HepG2 (cell line): Measurements from ENCODE around the gene NDUFS6. TPM values are rescaled to one million over a fixed set of nuclear protein-coding genes. Genes with fewer than 3 reads are reported as not detected.

Experiments
- ATAC-seq: fragments of 200-7000 bp; cut with Tn5 transposase; 3 replicates; pipeline ENCODE4 v1.9.1; 2020; ENCODE audit warnings: mild to moderate bottlenecking, moderate library complexity
- BruUV-seq: library from RNA; stranded (reverse); fragments of 400-500 nt; replicated peaks from 2 replicates; lab custom pipeline; 2021; lab: Mats Ljungman, UMichigan
- CTCF ChIA-PET: fragments of 300-600 bp; formaldehyde crosslinking; extraction: SDS; loops from one replicate; lab custom pipeline; 2021; ENCODE audit warnings: low total read pairs, inconsistent platforms, low intra/inter-chr PET ratio; lab: Yijun Ruan, JAX
- POLR2A ChIA-PET: fragments of 350-600 bp; sonication (Branson Sonifier 250); formaldehyde crosslinking; loops from one replicate; lab custom pipeline; 2020; ENCODE audit warnings: antibody characterized with exemption, inconsistent platforms; lab: Yijun Ruan, JAX
- DNase-seq: peaks from one replicate; pipeline ENCODE4 v3.0.0-alpha.2; 2015; ENCODE audit warnings: low spot score
- FAIRE-seq: peaks from 3 replicates; lab custom pipeline; 2011; peaks lifted over from hg19 to GRCh38; lab: Jason Lieb, UNC
- H2AFZ ChIP-seq: one replicate; pipeline ENCODE4 v1.6.1; 2011; ENCODE audit warnings: low read length, inconsistent platforms
- H3K27ac ChIP-seq: fragments of 300-600 bp; 3 replicates; pipeline ENCODE4 v1.8.0; 2011; ENCODE audit warnings: mixed run types, mild to moderate bottlenecking, mixed read lengths, low read length, inconsistent platforms; ENCODE audit not compliant: insufficient read depth; ENCODE audit errors: extremely low read length
- H3K27me3 ChIP-seq, 2 experiments: fragments of 200-600 bp in 1 of 2; 2 replicates in 1 of 2; 3 replicates in 1 of 2; pipeline versions ENCODE4 v1.6.0 to v1.8.0; 2011; ENCODE audit warnings: low read length in 2 of 2, mild to moderate bottlenecking in 2 of 2, moderate library complexity in 2 of 2, inconsistent platforms in 1 of 2; ENCODE audit not compliant: insufficient read depth in 2 of 2, control insufficient read depth in 1 of 2
- H3K36me3 ChIP-seq, 2 experiments: fragments of 200-600 bp in 1 of 2; replicated peaks in 1 of 2; 2 replicates in 1 of 2; 3 replicates in 1 of 2; pipeline versions ENCODE4 v1.5.1 to v1.8.0; 2011; ENCODE audit warnings: low read length in 2 of 2, inconsistent platforms in 1 of 2; ENCODE audit not compliant: insufficient read depth in 2 of 2, control insufficient read depth in 1 of 2
- H3K4me1 ChIP-seq: 2 replicates; pipeline ENCODE4 v1.5.1; 2012; ENCODE audit warnings: low read length, inconsistent platforms; ENCODE audit not compliant: insufficient read depth
- H3K4me2 ChIP-seq: 2 replicates; pipeline ENCODE4 v1.6.0; 2011; ENCODE audit warnings: low read depth, low read length, inconsistent platforms
- H3K4me3 ChIP-seq, 3 experiments: fragments of 200-600 bp in 1 of 3; sonication (generic), shearing (Covaris generic) in 1 of 3; replicated peaks in 1 of 3; 2 replicates each; pipeline ENCODE4 v1.5.1; 2011 to 2016; ENCODE audit warnings: low read length in 3 of 3, inconsistent platforms in 2 of 3, low read depth in 2 of 3, mild to moderate bottlenecking in 2 of 3, control low read depth in 1 of 3, mixed read lengths in 1 of 3; ENCODE audit not compliant: insufficient read depth in 1 of 3
- H3K79me2 ChIP-seq: one replicate; pipeline ENCODE4 v1.6.1; 2011; ENCODE audit warnings: low read length, inconsistent platforms; ENCODE audit not compliant: insufficient read depth
- H3K9ac ChIP-seq: 2 replicates; pipeline ENCODE4 v1.6.0; 2011; ENCODE audit warnings: mild to moderate bottlenecking, low read depth, low read length, inconsistent platforms; ENCODE audit not compliant: insufficient read depth
- H3K9me3 ChIP-seq: 2 replicates; pipeline ENCODE4 v1.5.1; 2012; ENCODE audit warnings: mild to moderate bottlenecking, low read length
- H4K20me1 ChIP-seq: 2 replicates; pipeline ENCODE4 v1.6.0; 2011; ENCODE audit warnings: inconsistent platforms, mild to moderate bottlenecking, low read length, moderate library complexity; ENCODE audit not compliant: insufficient read depth
- HOXA9 ChIP-seq: sonication (generic); formaldehyde crosslinking; IDR thresholded peaks from 2 replicates; pipeline ENCODE4 v1.8.1; 2022; ENCODE audit warnings: missing genetic modification reagents, mild to moderate bottlenecking, moderate library complexity, borderline replicate concordance
- KIAA2018 ChIP-seq: sonication (generic); formaldehyde crosslinking; IDR thresholded peaks from 2 replicates; pipeline ENCODE4 v1.5.0; 2020; ENCODE audit warnings: mild to moderate bottlenecking, missing genetic modification reagents, borderline replicate concordance
- KLF16 ChIP-seq, 2 experiments: sonication (generic) in 1 of 2; formaldehyde crosslinking in 1 of 2; IDR thresholded peaks; 2 replicates each; pipeline versions ENCODE4 v1.6.1 to v1.8.0; 2016 to 2023; ENCODE audit warnings: missing genetic modification reagents in 2 of 2, missing compliant biosample characterization in 1 of 2
- TBL1XR1 ChIP-seq: fragments of 150-350 bp; IDR thresholded peaks from 2 replicates; pipeline ENCODE4 v1.6.1; 2014; ENCODE audit warnings: borderline replicate concordance, low read length; ENCODE audit not compliant: partially characterized antibody
- ZBTB1 ChIP-seq: sonication (generic); formaldehyde crosslinking; IDR thresholded peaks from 2 replicates; pipeline ENCODE4 v1.4.0; 2020; ENCODE audit warnings: missing genetic modification reagents, borderline replicate concordance
- ZFP1 ChIP-seq: IDR thresholded peaks from 2 replicates; pipeline ENCODE4 v1.6.1; 2016
- ZFX ChIP-seq: sonication (generic); formaldehyde crosslinking; IDR thresholded peaks from 2 replicates; pipeline ENCODE4 v1.4.0; 2020; ENCODE audit warnings: mild to moderate bottlenecking, low read depth, missing genetic modification reagents, moderate library complexity
- ZNF142 ChIP-seq: sonication (generic); formaldehyde crosslinking; IDR thresholded peaks from 2 replicates; pipeline ENCODE4 v1.4.0; 2020; ENCODE audit warnings: missing genetic modification reagents
- ZNF782 ChIP-seq: sonication (generic); formaldehyde crosslinking; IDR thresholded peaks from 2 replicates; pipeline ENCODE4 v1.4.0; 2020; ENCODE audit warnings: missing genetic modification reagents, mild to moderate bottlenecking, borderline replicate concordance
- WGBS: methylation state at CpG from one replicate; pipeline ENCODE4 v1.1.6; 2017; ENCODE audit warnings: low lambda C conversion rate; 5-methylcytosine and 5-hydroxymethylcytosine counted together
- in situ Hi-C: cut with HindIII; loops from 2 replicates; pipeline ENCODE4 v1.10.0; 2017; ENCODE audit warnings: low pct_unique_long_range_greater_than_20kb; ENCODE audit not compliant: extremely low pct_ligation_motif_present
- intact Hi-C: fragments of 100-400 bp; cut with micrococcal nuclease; formaldehyde crosslinking; loops from one replicate; pipeline ENCODE4 v1.10.0; 2022; ENCODE audit not compliant: unreplicated experiment
- polyA plus RNA-seq, 8 experiments: library from polyadenylated mRNA; depleted of rRNA in 3 of 8; stranded (reverse) in 7 of 8; unstranded in 1 of 8; fragments of >200 nt; fragmentation: Illumina TruSeq in 4 of 8; extraction: Trizol in 4 of 8; gene quantifications; 2 replicates each; pipeline versions ENCODE4 v1.2.1 to v1.2.3, GENCODE V29; 2011 to 2016; ENCODE audit warnings: low read depth in 4 of 8, missing spikeins in 1 of 8, mixed read lengths in 1 of 8; ENCODE audit not compliant: insufficient read depth in 1 of 8
- total RNA-seq, 5 experiments: library from RNA; depleted of rRNA; stranded (reverse); fragments of >200 nt; fragmentation: Illumina TruSeq; extraction: Trizol; gene quantifications; 2 replicates each; pipeline ENCODE4 v1.2.3, GENCODE V29; 2016; ENCODE audit warnings: low read depth in 1 of 5

NDUFS6 gene
- total and polyA plus RNA-seq, 2 of the 13 experiments (the other 11 are each of a cell fraction or from before 2014, with no cell fraction given), result 23.7 to 50.4 TPM

GRCh38 chr5:1838013-1838412, 36.8 kb downstream of the NDUFS6 start:
- H3K9ac ChIP-seq, result no peak overlapping the region
- no peak for DNase-seq
- FAIRE-seq, result no peak
- peaks cover 5 to 74% of the 10 kb centered on the region in 2 experiments; a peak in 4 of 5 replicates for H3K27me3 ChIP-seq
- 49% methylated on average over 8 of the region's 9 CpGs for WGBS
- ChIA-PET CTCF (no interaction called here), POLR2A (interaction anchor here (1.1 kb wide), 1 partner anchor 37 kb away, joined by 3 read pairs; no protein-coding TSS in a partner anchor)
- no peak overlapping the region for H2AFZ ChIP-seq
- no peaks in the 10 kb centered on the region for H3K79me2 ChIP-seq
- no peaks in the 10 kb centered on the region for H3K9me3 ChIP-seq
- peak overlapping the region; percentile 59 for H3K4me2 ChIP-seq
- ATAC-seq, result peak; percentile 5; the same call in 2 of the 3 replicates
- intact Hi-C loops, result no loop called here
- in situ Hi-C loops, result no loop called here
- peaks cover 19% of the 10 kb centered on the region for H3K4me1 ChIP-seq
- H3K27ac ChIP-seq, result no peak overlapping the region
- BruUV-seq, result no TSS peak
- no peaks in the 10 kb centered on the region for H4K20me1 ChIP-seq
- no peak overlapping the region for H3K4me3 ChIP-seq
- no peaks in the 10 kb centered on the region for H3K36me3 ChIP-seq
- TF ChIP-seq KLF16 (CRISPR knock-in tag; IDR thresholded peaks at IDR 0.05) (no peak), ZFX (CRISPR knock-in tag) (no peak), HOXA9 (no peak), TBL1XR1 (no peak), KIAA2018 (CRISPR knock-in tag) (no peak), ZFP1 (no peak), ZNF142 (CRISPR knock-in tag) (no peak), ZNF782 (CRISPR knock-in tag) (no peak), ZBTB1 (CRISPR knock-in tag) (no peak)
